Coronary artery (tissue), 2 donors: Measurements from ENCODE around the gene GRK5.
"Not testable (repeated sequence)": the region's sequence is repeated elsewhere in the genome, so short reads cannot be mapped to it uniquely, and the experiment has no call there.

Source experiments
- DNase-seq: peaks from one replicate; pipeline ENCODE4 v3.0.0-alpha.2; 2017; ENCODE audit warnings: low spot score
- H3K27ac ChIP-seq, 2 donors: fragments of 200-600 bp; sonication (generic); one replicate each; pipeline ENCODE4 v1.5.1; 2016 to 2019
- H3K4me3 ChIP-seq: fragments of 200-600 bp; sonication (generic); 2 replicates; pipeline ENCODE4 v1.5.1; 2016; ENCODE audit warnings: mild to moderate bottlenecking, moderate library complexity
- TF ChIP-seq, protein P1 (sequence below): fragments of 200-600 bp; sonication (generic); IDR thresholded peaks from one replicate; pipeline ENCODE4 v1.5.1; 2019; ENCODE audit warnings: antibody characterized with exemption

The GRK5 gene

DNA sequence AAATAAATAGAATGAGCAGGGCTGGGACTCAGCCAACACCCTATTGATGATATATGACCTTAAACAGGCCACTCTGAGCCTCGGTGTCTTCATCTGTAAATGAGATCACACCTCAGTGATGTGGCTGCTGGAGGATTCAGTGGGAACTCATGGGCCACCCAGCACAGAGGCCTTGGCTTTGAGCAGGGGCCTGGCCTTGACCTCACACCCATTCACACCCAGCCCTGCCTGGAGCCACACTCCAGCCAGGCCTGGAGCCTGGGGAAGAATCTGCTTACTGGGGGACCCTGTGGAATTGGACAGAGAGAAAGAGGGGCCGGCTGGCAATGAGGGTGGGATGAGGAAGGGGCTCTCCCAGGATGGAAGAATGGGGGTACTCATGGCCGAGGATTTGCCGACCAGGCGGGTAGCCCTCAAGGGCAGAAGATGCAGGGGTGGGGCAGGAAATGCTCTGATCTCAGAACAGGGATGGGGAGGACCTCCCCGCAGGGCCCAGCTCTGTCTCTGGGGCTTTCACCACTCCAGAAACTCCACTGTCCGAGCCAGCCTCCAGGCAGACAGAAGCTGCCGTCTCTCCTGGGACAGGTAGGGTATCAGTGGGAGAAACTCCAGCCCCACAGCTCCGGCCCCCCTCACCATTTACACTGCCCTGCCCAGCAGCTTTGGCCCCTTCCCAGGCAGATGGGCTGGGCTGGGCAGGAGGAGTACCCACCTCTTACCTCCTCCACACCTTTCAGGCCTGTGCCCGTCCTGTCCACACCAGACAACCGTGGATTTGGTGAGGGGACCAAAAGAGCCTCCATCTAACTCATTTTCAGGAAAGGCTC lies 253.2 kb downstream of the GRK5 start:
- no peak for DNase-seq
- H3K27ac ChIP-seq: no peak overlapping the region
- TF ChIP-seq, protein P1, sequence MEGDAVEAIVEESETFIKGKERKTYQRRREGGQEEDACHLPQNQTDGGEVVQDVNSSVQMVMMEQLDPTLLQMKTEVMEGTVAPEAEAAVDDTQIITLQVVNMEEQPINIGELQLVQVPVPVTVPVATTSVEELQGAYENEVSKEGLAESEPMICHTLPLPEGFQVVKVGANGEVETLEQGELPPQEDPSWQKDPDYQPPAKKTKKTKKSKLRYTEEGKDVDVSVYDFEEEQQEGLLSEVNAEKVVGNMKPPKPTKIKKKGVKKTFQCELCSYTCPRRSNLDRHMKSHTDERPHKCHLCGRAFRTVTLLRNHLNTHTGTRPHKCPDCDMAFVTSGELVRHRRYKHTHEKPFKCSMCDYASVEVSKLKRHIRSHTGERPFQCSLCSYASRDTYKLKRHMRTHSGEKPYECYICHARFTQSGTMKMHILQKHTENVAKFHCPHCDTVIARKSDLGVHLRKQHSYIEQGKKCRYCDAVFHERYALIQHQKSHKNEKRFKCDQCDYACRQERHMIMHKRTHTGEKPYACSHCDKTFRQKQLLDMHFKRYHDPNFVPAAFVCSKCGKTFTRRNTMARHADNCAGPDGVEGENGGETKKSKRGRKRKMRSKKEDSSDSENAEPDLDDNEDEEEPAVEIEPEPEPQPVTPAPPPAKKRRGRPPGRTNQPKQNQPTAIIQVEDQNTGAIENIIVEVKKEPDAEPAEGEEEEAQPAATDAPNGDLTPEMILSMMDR: no peak
- H3K4me3 ChIP-seq: no peak overlapping the region

DNA sequence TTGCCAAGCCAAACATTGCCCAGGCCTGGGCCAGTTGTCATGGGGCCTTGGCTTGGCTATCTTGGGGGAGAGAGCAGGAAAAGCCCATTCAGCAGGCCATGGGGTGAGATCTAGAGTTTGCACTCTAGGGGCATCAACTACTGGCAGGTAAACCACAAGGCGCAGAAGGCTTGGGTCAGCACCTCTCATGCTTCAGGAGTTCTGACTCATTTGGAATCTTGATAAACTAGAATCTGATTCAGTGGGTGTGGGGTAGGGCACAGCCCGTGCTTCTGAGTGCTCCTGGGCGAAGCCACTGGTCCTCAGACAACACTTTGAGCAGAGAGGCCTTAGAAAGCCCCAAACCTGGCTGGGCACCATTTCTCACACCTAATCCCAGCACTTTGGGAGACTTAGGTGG lies 254.0 kb downstream of the GRK5 start:
- H3K27ac ChIP-seq: no peak overlapping the region
- TF ChIP-seq, protein P1: no peak
- DNase-seq: no peak
- no peak overlapping the region for H3K4me3 ChIP-seq

DNA sequence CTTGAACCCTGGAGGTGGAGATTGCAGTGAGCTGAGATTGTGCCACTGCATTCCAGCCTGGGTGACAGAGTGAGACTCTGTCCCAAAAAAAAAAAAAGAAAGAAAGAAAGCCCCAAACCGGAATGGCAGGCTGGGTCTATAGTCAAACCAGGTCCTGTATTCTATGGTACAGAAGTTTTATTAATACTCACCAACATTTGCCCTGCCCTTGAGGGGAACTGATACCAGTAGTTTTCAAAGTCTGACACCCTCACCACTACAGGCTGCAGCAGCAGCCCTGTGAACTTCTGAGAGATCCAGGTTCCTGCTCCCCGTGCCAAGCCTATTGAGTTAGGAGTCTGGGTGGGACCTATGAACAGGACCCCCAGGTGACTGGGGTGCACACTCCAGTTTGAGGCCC lies 254.6 kb downstream of the GRK5 start:
- Histone ChIP-seq H3K4me3 (no peak overlapping the region), H3K27ac (no peak overlapping the region)
- TF ChIP-seq, protein P1: no peak
- DNase-seq: no peak

DNA sequence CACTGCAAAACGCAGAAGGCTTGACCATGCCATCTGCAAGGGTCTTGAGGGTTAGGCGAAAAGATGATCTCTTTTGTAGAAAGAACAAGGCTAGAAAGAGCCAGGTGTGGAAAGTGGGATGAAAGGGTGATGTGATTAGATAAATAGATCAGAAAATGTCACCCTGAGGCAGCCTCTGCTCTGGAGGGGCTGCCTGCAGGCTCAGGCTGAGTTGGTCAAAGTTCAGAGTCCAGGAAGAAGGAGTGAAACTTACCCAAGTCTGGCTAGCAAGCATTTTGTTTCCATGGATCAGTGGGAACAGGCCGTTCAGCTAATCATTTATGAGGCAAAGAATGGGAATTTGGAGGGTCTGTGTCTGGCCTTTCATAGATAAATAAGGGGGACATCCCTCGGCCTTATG lies 255.4 kb downstream of the GRK5 start:
- TF ChIP-seq, protein P1: no peak

DNA sequence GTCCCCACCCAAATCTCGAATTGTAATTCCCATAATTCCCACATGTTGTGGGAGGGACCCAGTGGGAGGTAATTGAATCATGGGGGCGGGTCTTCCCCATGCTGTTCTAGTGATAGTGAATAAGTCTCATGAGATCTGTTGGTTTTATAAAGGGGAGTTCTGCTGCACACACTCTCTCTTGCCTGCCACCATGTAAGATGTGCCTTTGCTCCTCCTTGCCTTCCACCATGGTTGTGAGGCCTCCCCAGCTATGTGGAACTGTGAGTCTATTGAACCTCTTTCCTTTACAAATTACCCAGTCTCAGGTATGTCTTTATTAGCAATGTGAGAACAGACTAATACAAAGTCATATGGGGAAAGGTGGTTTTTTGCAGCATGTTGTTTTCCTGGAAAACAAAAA lies 255.8 kb downstream of the GRK5 start:
- not testable (repeated sequence) for H3K27ac ChIP-seq, H3K4me3 ChIP-seq, DNase-seq

More for the DNA sequence above, 255.4 kb downstream of the GRK5 start:
- no peak overlapping the region for H3K27ac ChIP-seq
- no peak overlapping the region for H3K4me3 ChIP-seq
- no peak for DNase-seq

DNA sequence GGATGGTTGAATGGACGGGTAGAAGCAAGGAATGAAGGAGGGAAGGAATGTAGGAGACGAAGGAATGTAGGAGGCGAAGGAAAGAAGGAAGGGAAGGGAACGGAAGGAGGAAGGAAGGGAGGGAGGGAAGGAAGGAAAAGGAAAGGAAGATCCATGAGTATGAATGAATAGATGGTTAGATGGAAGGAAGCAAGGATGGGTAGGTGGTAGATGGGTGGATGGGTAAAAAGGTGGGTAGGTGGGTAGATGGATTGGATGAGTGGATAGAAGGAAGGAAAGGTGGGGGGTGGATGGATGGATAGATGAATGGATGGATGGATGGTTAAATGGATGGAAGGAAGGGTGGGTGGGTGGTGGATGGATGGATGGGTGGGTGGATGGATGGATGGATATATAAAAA lies 257.7 kb downstream of the GRK5 start:
- no peak for DNase-seq
- TF ChIP-seq, protein P1: no peak
- Histone ChIP-seq H3K27ac (no peak overlapping the region), H3K4me3 (no peak overlapping the region)

DNA sequence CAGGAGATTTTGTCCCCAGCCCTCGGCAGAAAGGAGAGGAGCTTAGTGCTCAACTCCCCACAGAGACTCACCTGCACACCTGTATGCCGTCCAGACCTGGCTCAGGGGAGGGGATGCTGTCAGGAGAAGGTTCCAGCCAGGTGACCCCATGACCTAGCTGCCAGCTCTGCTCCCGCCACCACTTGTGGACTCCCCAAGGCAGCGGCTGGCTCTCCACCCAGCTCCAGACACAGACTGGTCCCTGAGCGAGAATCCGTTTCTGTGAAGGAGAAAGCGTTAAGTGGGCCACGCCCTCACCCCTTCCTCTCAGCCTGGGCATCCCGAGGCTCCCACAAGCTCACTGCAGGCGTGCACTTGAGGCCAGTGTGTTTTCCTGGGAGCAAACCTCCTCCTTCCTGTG lies 258.7 kb downstream of the GRK5 start:
- no peak overlapping the region for H3K27ac ChIP-seq
- H3K4me3 ChIP-seq: no peak overlapping the region
- no peak for DNase-seq
- TF ChIP-seq, protein P1: no peak
